ENCODE results near the gene RAB17. TPM values are rescaled to one million over a fixed set of nuclear protein-coding genes. Genes with fewer than 3 reads are reported as not detected.

RAB17 gene
- total RNA-seq, 1 experiment from 2014 or later = 41.8 TPM

DNA sequence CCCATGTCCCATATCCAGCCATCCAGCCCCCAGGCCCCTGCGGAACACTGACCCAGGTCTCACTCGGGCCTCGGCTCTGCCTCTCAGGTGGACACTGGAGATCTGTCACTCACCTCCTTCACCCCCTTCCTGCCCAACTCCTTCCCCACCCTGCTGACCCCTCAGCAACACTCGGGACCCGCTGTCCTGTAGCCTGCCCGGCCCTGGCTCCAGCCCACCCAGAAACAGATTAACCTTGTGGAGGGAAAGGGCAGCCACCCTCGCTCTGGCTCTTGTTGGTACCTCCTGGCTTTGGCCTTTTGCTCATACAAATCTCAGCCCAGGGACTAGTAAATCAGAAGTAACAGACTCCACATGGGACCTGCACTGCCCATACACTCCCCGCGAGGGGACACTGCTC is 53.9 kb downstream of the RAB17 start:
- Histone ChIP-seq H3K9me3 (ENCODE audit: control insufficient read depth in 1 of 2, insufficient read depth in 1 of 2, low read depth in 1 of 2, low read length in 2 of 2) (no peaks in the 10 kb centered on the region), H3K4me3 (replicated peaks in 1 of 2; ENCODE audit: low read depth in 1 of 2, low read length in 2 of 2) (no peak overlapping the region), H4K20me1 (ENCODE audit: insufficient read depth) (no peaks in the 10 kb centered on the region), H2AFZ (ENCODE audit: low read depth, low read length, poor library complexity, severe bottlenecking) (no peak overlapping the region), H3K4me1 (ENCODE audit: control insufficient read depth in 1 of 2, insufficient read depth in 2 of 2, low read length in 2 of 2) (no peaks in the 10 kb centered on the region), H3K4me2 (ENCODE audit: low read length) (no peak overlapping the region), H3K27ac (ENCODE audit: low read depth, low read length) (no peak overlapping the region), H3K79me2 (ENCODE audit: insufficient read depth, low read length) (no peaks in the 10 kb centered on the region), H3K36me3 (ENCODE audit: control insufficient read depth in 1 of 2, insufficient read depth in 2 of 2, low read length in 2 of 2) (peaks cover 5 to 28% of the 10 kb centered on the region in 2 experiments; a peak in 3 of 4 replicates), H3K27me3 (ENCODE audit: insufficient read depth, low read length) (no peaks in the 10 kb centered on the region), H3K9me2 (ENCODE audit: insufficient read depth) (no peaks in the 10 kb centered on the region), H3K9ac (ENCODE audit: low read length) (no peak overlapping the region)
- no TSS peak for BruUV-seq (replicated peaks)
- DNase-seq (ENCODE audit: low read depth, low spot score) (no peak), ATAC-seq (no peak)
- intact Hi-C loops (cut with micrococcal nuclease) = no loop called here
- RAD21 ChIA-PET (ENCODE audit: low non-redundant PET in 1 of 2, low total read pairs in 2 of 2, uncharacterized antibody in 2 of 2, unreplicated experiment in 2 of 2) = no interaction called here
- POLR2A ChIA-PET = no interaction called here
- TF ChIP-seq TCF7L2 (IDR thresholded peaks at IDR 0.05; ENCODE audit: borderline replicate concordance, extremely low read depth, insufficient read depth, insufficient read length) (no peak), SP1 (IDR thresholded peaks at IDR 0.05; ENCODE audit: low read depth) (no peak), EGR1 (IDR thresholded peaks at IDR 0.05; ENCODE audit: low read depth) (no peak), FOSL1 (IDR thresholded peaks at IDR 0.05; ENCODE audit: low read depth) (no peak), ELF1 (IDR thresholded peaks at IDR 0.05; ENCODE audit: borderline replicate concordance, low read depth) (no peak), ZNF274 (IDR thresholded peaks at IDR 0.05; ENCODE audit: low read depth, low read length) (no peak), MAX (IDR thresholded peaks at IDR 0.05) (no peak), ZFX (IDR thresholded peaks at IDR 0.05) (no peak), CBX3 (IDR thresholded peaks at IDR 0.05; ENCODE audit: low read depth) (no peak), EZH2 (IDR thresholded peaks at IDR 0.05) (no peak), POLR2AphosphoS5 (IDR thresholded peaks at IDR 0.05; ENCODE audit: low read depth, low read length) (no peak), SIN3A (IDR thresholded peaks at IDR 0.05; ENCODE audit: low read depth) (no peak), JUND (IDR thresholded peaks at IDR 0.05) (no peak), RAD21 (IDR thresholded peaks at IDR 0.05; ENCODE audit: low read depth) (no peak), POLR2A (IDR thresholded peaks at IDR 0.05; ENCODE audit: borderline replicate concordance, extremely low read depth, insufficient read depth, insufficient read length) (no peak), SRF (IDR thresholded peaks at IDR 0.05; ENCODE audit: low read depth) (no peak)
- TF ChIP-seq, protein P1, sequence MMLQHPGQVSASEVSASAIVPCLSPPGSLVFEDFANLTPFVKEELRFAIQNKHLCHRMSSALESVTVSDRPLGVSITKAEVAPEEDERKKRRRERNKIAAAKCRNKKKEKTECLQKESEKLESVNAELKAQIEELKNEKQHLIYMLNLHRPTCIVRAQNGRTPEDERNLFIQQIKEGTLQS (IDR thresholded peaks at IDR 0.05) = no peak
- TF ChIP-seq, protein P2, sequence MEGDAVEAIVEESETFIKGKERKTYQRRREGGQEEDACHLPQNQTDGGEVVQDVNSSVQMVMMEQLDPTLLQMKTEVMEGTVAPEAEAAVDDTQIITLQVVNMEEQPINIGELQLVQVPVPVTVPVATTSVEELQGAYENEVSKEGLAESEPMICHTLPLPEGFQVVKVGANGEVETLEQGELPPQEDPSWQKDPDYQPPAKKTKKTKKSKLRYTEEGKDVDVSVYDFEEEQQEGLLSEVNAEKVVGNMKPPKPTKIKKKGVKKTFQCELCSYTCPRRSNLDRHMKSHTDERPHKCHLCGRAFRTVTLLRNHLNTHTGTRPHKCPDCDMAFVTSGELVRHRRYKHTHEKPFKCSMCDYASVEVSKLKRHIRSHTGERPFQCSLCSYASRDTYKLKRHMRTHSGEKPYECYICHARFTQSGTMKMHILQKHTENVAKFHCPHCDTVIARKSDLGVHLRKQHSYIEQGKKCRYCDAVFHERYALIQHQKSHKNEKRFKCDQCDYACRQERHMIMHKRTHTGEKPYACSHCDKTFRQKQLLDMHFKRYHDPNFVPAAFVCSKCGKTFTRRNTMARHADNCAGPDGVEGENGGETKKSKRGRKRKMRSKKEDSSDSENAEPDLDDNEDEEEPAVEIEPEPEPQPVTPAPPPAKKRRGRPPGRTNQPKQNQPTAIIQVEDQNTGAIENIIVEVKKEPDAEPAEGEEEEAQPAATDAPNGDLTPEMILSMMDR (IDR thresholded peaks at IDR 0.05 in 2 of 3, conservative IDR thresholded peaks at IDR 0.05 in 1 of 3; ENCODE audit: borderline replicate concordance in 1 of 3, insufficient read depth in 1 of 3, low read depth in 2 of 3, low read length in 2 of 3) = no peak
- TF ChIP-seq, protein P3, sequence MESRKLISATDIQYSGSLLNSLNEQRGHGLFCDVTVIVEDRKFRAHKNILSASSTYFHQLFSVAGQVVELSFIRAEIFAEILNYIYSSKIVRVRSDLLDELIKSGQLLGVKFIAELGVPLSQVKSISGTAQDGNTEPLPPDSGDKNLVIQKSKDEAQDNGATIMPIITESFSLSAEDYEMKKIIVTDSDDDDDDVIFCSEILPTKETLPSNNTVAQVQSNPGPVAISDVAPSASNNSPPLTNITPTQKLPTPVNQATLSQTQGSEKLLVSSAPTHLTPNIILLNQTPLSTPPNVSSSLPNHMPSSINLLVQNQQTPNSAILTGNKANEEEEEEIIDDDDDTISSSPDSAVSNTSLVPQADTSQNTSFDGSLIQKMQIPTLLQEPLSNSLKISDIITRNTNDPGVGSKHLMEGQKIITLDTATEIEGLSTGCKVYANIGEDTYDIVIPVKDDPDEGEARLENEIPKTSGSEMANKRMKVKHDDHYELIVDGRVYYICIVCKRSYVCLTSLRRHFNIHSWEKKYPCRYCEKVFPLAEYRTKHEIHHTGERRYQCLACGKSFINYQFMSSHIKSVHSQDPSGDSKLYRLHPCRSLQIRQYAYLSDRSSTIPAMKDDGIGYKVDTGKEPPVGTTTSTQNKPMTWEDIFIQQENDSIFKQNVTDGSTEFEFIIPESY (IDR thresholded peaks at IDR 0.05; ENCODE audit: extremely low read depth, insufficient replicate concordance, low read length) = no peak
- CTCF ChIA-PET = interaction anchor here (1.0 kb wide), 1 partner anchor 35 kb away, joined by 3 read pairs; no protein-coding TSS in a partner anchor
